Trophoblast cell (in vitro differentiated cells and primary cell): ENCODE results near the gene CTNNA3.

ENCODE experiments used
- DNase-seq, 2 donors: peaks; one replicate each; pipeline ENCODE4 v3.0.0-alpha.2; 2016
- H2AFZ ChIP-seq: 2 replicates; pipeline ENCODE4 v1.6.1; 2013; ENCODE audit warnings: low read length, moderate library complexity, mild to moderate bottlenecking; ENCODE audit not compliant: insufficient read depth, poor library complexity
- H2AK5ac ChIP-seq: 2 replicates; pipeline ENCODE4 v1.6.1; 2013; ENCODE audit warnings: mild to moderate bottlenecking, low read length
- H2BK120ac ChIP-seq: 2 replicates; pipeline ENCODE4 v1.6.1; 2013; ENCODE audit warnings: low read length, mild to moderate bottlenecking, moderate library complexity; ENCODE audit not compliant: insufficient read depth, poor library complexity
- H2BK12ac ChIP-seq: 2 replicates; pipeline ENCODE4 v1.6.1; 2013; ENCODE audit warnings: mild to moderate bottlenecking, low read length, moderate library complexity
- H2BK5ac ChIP-seq: 2 replicates; pipeline ENCODE4 v1.6.1; 2013; ENCODE audit warnings: low read length, low read depth, moderate library complexity, mild to moderate bottlenecking; ENCODE audit not compliant: poor library complexity
- H3K14ac ChIP-seq: 2 replicates; pipeline ENCODE4 v1.6.1; 2013; ENCODE audit warnings: mild to moderate bottlenecking, low read length
- H3K18ac ChIP-seq: 2 replicates; pipeline ENCODE4 v1.6.1; 2013; ENCODE audit warnings: mild to moderate bottlenecking, low read length
- H3K23ac ChIP-seq: 2 replicates; pipeline ENCODE4 v1.6.1; 2013; ENCODE audit warnings: low read length
- H3K27ac ChIP-seq: 2 replicates; pipeline ENCODE4 v1.5.1; 2013; ENCODE audit warnings: low read depth, mild to moderate bottlenecking, inconsistent platforms, low read length, moderate library complexity
- H3K27me3 ChIP-seq: 2 replicates; pipeline ENCODE4 v1.6.1; 2013; ENCODE audit warnings: inconsistent platforms, mild to moderate bottlenecking, low read length, moderate library complexity; ENCODE audit not compliant: insufficient read depth
- H3K36me3 ChIP-seq, 2 experiments: 1 replicate in 1 of 2; 2 replicates in 1 of 2; pipeline ENCODE4 v1.6.1; 2013; ENCODE audit warnings: low read length in 2 of 2, mild to moderate bottlenecking in 2 of 2, moderate library complexity in 1 of 2; ENCODE audit not compliant: insufficient read depth in 2 of 2, control insufficient read depth in 1 of 2
- H3K4ac ChIP-seq: 2 replicates; pipeline ENCODE4 v1.6.1; 2013; ENCODE audit warnings: low read depth, mild to moderate bottlenecking, low read length, moderate library complexity
- H3K4me1 ChIP-seq, 2 experiments: 1 replicate in 1 of 2; 2 replicates in 1 of 2; pipeline ENCODE4 v1.6.1; 2013; ENCODE audit warnings: low read length in 2 of 2, mild to moderate bottlenecking in 2 of 2, moderate library complexity in 1 of 2; ENCODE audit not compliant: insufficient read depth in 2 of 2, control insufficient read depth in 1 of 2
- H3K4me2 ChIP-seq: 2 replicates; pipeline ENCODE4 v1.6.1; 2013; ENCODE audit warnings: inconsistent platforms, mild to moderate bottlenecking, low read length, moderate library complexity
- H3K4me3 ChIP-seq: 2 replicates; pipeline ENCODE4 v1.5.1; 2013; ENCODE audit warnings: mild to moderate bottlenecking, low read depth, low read length, inconsistent platforms
- H3K79me1 ChIP-seq: one replicate; pipeline ENCODE4 v1.6.1; 2013; ENCODE audit warnings: low read length
- H3K79me2 ChIP-seq: 2 replicates; pipeline ENCODE4 v1.6.1; 2013; ENCODE audit warnings: low read length, mild to moderate bottlenecking; ENCODE audit not compliant: control insufficient read depth, insufficient read depth, poor library complexity
- H3K9ac ChIP-seq: 2 replicates; pipeline ENCODE4 v1.6.1; 2013; ENCODE audit warnings: mild to moderate bottlenecking, low read length
- H3K9me3 ChIP-seq: 2 replicates; pipeline ENCODE4 v1.6.1; 2013; ENCODE audit warnings: low read depth, mild to moderate bottlenecking, control low read depth, inconsistent platforms, low read length; ENCODE audit not compliant: insufficient read depth
- H4K12ac ChIP-seq: 2 replicates; pipeline ENCODE4 v1.6.1; 2013; ENCODE audit warnings: low read depth, mild to moderate bottlenecking, low read length, moderate library complexity
- H4K8ac ChIP-seq: 2 replicates; pipeline ENCODE4 v1.6.1; 2013; ENCODE audit warnings: low read depth, mild to moderate bottlenecking, low read length, moderate library complexity
- H4K91ac ChIP-seq: one replicate; pipeline ENCODE4 v1.6.1; 2013; ENCODE audit warnings: low read depth, mild to moderate bottlenecking, low read length, moderate library complexity
- WGBS: extraction: QIAGEN DNeasy Blood & Tissue Kit; methylation state at CpG from one replicate; pipeline ENCODE4 v1.1.7; 2013; ENCODE audit warnings: missing lambda C conversion rate; ENCODE audit not compliant: insufficient read length, insufficient coverage; ENCODE audit errors: extremely low coverage; 5-methylcytosine and 5-hydroxymethylcytosine counted together

The CTNNA3 gene

GRCh38 chr10:66805612-66806011, 890.4 kb downstream of the CTNNA3 start:
- no peak overlapping the region for H3K4me3 ChIP-seq
- H3K23ac ChIP-seq = no peak overlapping the region
- no peak overlapping the region for H2BK12ac ChIP-seq
- H3K79me1 ChIP-seq = no peaks in the 10 kb centered on the region
- H2AFZ ChIP-seq = no peak overlapping the region
- H3K4ac ChIP-seq = no peak overlapping the region
- WGBS = no CpG with 5 or more reads among the region's 1 CpG
- H4K91ac ChIP-seq = no peak overlapping the region
- H2BK5ac ChIP-seq = no peak overlapping the region
- no peaks in the 10 kb centered on the region for H3K9me3 ChIP-seq
- no peak overlapping the region for H4K12ac ChIP-seq
- H3K36me3 ChIP-seq = no peaks in the 10 kb centered on the region
- no peaks in the 10 kb centered on the region for H3K79me2 ChIP-seq
- no peaks in the 10 kb centered on the region for H3K4me1 ChIP-seq
- no peak for DNase-seq
- H4K8ac ChIP-seq = no peak overlapping the region
- H3K14ac ChIP-seq = no peak overlapping the region
- H2BK120ac ChIP-seq = no peak overlapping the region
- no peak overlapping the region for H3K27ac ChIP-seq
- H2AK5ac ChIP-seq = no peak overlapping the region
- H3K18ac ChIP-seq = no peak overlapping the region
- no peak overlapping the region for H3K4me2 ChIP-seq
- no peak overlapping the region for H3K9ac ChIP-seq
- no peaks in the 10 kb centered on the region for H3K27me3 ChIP-seq

GRCh38 chr10:66804962-66805361, 891.0 kb downstream of the CTNNA3 start:
- Histone ChIP-seq H3K79me1 (no peaks in the 10 kb centered on the region), H3K23ac (no peak overlapping the region), H2AFZ (no peak overlapping the region), H3K9me3 (no peaks in the 10 kb centered on the region), H3K4me1 (no peaks in the 10 kb centered on the region), H2AK5ac (no peak overlapping the region), H3K79me2 (no peaks in the 10 kb centered on the region), H3K4me2 (no peak overlapping the region), H3K14ac (no peak overlapping the region), H2BK120ac (no peak overlapping the region), H3K18ac (no peak overlapping the region), H4K8ac (no peak overlapping the region), H4K12ac (no peak overlapping the region), H4K91ac (no peak overlapping the region), H2BK12ac (no peak overlapping the region), H3K4ac (no peak overlapping the region), H3K27ac (no peak overlapping the region), H3K27me3 (no peaks in the 10 kb centered on the region), H3K4me3 (no peak overlapping the region), H3K36me3 (no peaks in the 10 kb centered on the region), H2BK5ac (no peak overlapping the region), H3K9ac (no peak overlapping the region)
- no peak for DNase-seq
- WGBS = no CpG with 5 or more reads among the region's 3 CpGs

- DNase-seq = no peak
- no peak overlapping the region for H3K18ac ChIP-seq
- no peak overlapping the region for H3K4ac ChIP-seq
- H4K12ac ChIP-seq = no peak overlapping the region
- H2BK120ac ChIP-seq = no peak overlapping the region
- no peaks in the 10 kb centered on the region for H3K9me3 ChIP-seq
- no peak overlapping the region for H3K27ac ChIP-seq
- H3K27me3 ChIP-seq = no peaks in the 10 kb centered on the region
- H2AK5ac ChIP-seq = no peak overlapping the region
- no peaks in the 10 kb centered on the region for H3K36me3 ChIP-seq
- H3K79me1 ChIP-seq = no peaks in the 10 kb centered on the region
- no peak overlapping the region for H3K23ac ChIP-seq
- no peak overlapping the region for H4K91ac ChIP-seq
- H3K79me2 ChIP-seq = no peaks in the 10 kb centered on the region
- no peak overlapping the region for H2AFZ ChIP-seq
- H3K14ac ChIP-seq = no peak overlapping the region
- WGBS = 100% methylated on average over 2 of the region's 3 CpGs
- no peak overlapping the region for H2BK12ac ChIP-seq
- H4K8ac ChIP-seq = no peak overlapping the region
- H3K4me2 ChIP-seq = no peak overlapping the region
- no peak overlapping the region for H2BK5ac ChIP-seq
- no peaks in the 10 kb centered on the region for H3K4me1 ChIP-seq
- no peak overlapping the region for H3K9ac ChIP-seq
- no peak overlapping the region for H3K4me3 ChIP-seq
Observed at GRCh38 chr10:66803174-66803573, 892.8 kb downstream of the CTNNA3 start.

- H2BK120ac ChIP-seq = no peak overlapping the region
- no peak overlapping the region for H3K23ac ChIP-seq
- no peak overlapping the region for H3K4me2 ChIP-seq
- no peak overlapping the region for H2AK5ac ChIP-seq
- H3K27ac ChIP-seq = no peak overlapping the region
- no peak overlapping the region for H3K18ac ChIP-seq
- H3K4ac ChIP-seq = no peak overlapping the region
- no peak overlapping the region for H3K9ac ChIP-seq
- no peaks in the 10 kb centered on the region for H3K27me3 ChIP-seq
- H3K79me2 ChIP-seq = no peaks in the 10 kb centered on the region
- H2AFZ ChIP-seq = no peak overlapping the region
- no CpG with 5 or more reads among the region's 2 CpGs for WGBS
- H3K14ac ChIP-seq = no peak overlapping the region
- no peak for DNase-seq
- no peak overlapping the region for H2BK12ac ChIP-seq
- no peak overlapping the region for H4K91ac ChIP-seq
- no peaks in the 10 kb centered on the region for H3K79me1 ChIP-seq
- no peaks in the 10 kb centered on the region for H3K36me3 ChIP-seq
- H3K4me1 ChIP-seq = no peaks in the 10 kb centered on the region
- H2BK5ac ChIP-seq = no peak overlapping the region
- H3K9me3 ChIP-seq = no peaks in the 10 kb centered on the region
- H4K12ac ChIP-seq = no peak overlapping the region
- no peak overlapping the region for H3K4me3 ChIP-seq
- H4K8ac ChIP-seq = no peak overlapping the region
Observed at GRCh38 chr10:66799474-66799873, 896.5 kb downstream of the CTNNA3 start.
